Measurements from ENCODE around the gene TOMM34. TPM values are rescaled to one million over a fixed set of nuclear protein-coding genes. Genes with fewer than 3 reads are reported as not detected.

Gene TOMM34
- total and polyA plus RNA-seq, 2 experiments from 2014 or later: 27.4 to 38.7 TPM

DNA sequence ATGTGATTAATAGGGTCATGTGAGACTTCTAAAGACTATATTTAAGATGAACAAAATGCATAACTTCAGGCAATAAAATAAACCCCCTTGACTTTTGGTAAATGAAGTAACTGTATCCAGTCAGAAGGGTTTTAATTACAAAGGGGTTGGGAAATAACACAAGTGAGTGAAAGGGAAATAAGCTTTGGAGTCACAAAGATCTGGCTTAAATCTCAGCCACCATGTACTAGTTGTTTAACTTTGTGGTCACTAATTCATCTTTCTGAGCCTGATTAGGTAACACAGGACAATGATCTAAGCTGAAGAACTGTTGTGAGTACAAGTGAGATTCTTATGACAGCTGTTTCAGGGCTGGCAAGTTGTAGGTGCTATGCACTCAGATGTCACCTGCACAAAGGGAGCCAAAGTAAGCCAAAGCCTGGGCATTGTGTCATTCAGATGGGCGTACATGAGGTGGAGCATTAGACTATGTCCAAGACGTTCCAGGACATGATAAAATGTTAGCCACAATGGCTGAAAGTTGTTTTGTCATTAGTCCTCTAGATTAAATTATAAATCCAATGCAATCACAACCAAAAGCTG lies 13.8 kb downstream of the TOMM34 start:
- no peak overlapping the region for H3K27ac Mint-ChIP-seq
- peaks cover 75% of the 10 kb centered on the region for H3K36me3 Mint-ChIP-seq (ENCODE audit: low read depth)

More for the DNA sequence above, 13.8 kb downstream of the TOMM34 start:
- ATAC-seq: no peak
- Histone ChIP-seq H3K4me1 (ENCODE audit: insufficient read depth) (no peaks in the 10 kb centered on the region), H4K20me1 (replicated peaks; ENCODE audit: insufficient read depth) (peaks cover 21% of the 10 kb centered on the region), H3K36me3 (ENCODE audit: insufficient read depth) (peaks cover 37% of the 10 kb centered on the region), H3K4me2 (no peak overlapping the region), H3K27ac (ENCODE audit: low read depth) (no peak overlapping the region), H3K9me2 (ENCODE audit: insufficient read depth) (no peaks in the 10 kb centered on the region), H2AFZ (no peak overlapping the region), H3K4me3 (no peak overlapping the region), H3K79me2 (replicated peaks; ENCODE audit: insufficient read depth) (no peaks in the 10 kb centered on the region), H3K27me3 (ENCODE audit: insufficient read depth) (no peaks in the 10 kb centered on the region), H3F3A (replicated peaks; ENCODE audit: low read depth) (peaks cover 7% of the 10 kb centered on the region; the same call in 1 of the 2 replicates)
- Mint-ChIP-seq H3K4me1 (no peaks in the 10 kb centered on the region), H3K9me3 (no peaks in the 10 kb centered on the region), H3K4me3 (no peak overlapping the region), H3K27me3 (ENCODE audit: insufficient read depth, low read depth, poor library complexity) (no peaks in the 10 kb centered on the region)
- no peak for DNase-seq (ENCODE audit: low spot score)
- TF ChIP-seq ZNF462 (CRISPR knock-in tag; IDR thresholded peaks at IDR 0.05) (no peak), NANOG (IDR thresholded peaks at IDR 0.05; ENCODE audit: borderline replicate concordance) (no peak), CREB1 (CRISPR knock-in tag; IDR thresholded peaks at IDR 0.05; ENCODE audit: low read depth) (no peak), REST (IDR thresholded peaks at IDR 0.05; ENCODE audit: unreplicated experiment) (no peak), EZH2phosphoT487 (IDR thresholded peaks at IDR 0.05; ENCODE audit: unreplicated experiment) (no peak), EZH2 (IDR thresholded peaks at IDR 0.05; ENCODE audit: low read depth, unreplicated experiment) (no peak), ZNF331 (CRISPR knock-in tag; IDR thresholded peaks at IDR 0.05; ENCODE audit: low read depth) (no peak), STAT1 (IDR thresholded peaks at IDR 0.05; ENCODE audit: unreplicated experiment) (no peak), ZNF114 (CRISPR knock-in tag; IDR thresholded peaks at IDR 0.05) (no peak), POLR2AphosphoS5 (IDR thresholded peaks at IDR 0.05; ENCODE audit: low read depth) (no peak), JUNB (IDR thresholded peaks at IDR 0.05; ENCODE audit: unreplicated experiment) (no peak)
- TF ChIP-seq, protein P1, sequence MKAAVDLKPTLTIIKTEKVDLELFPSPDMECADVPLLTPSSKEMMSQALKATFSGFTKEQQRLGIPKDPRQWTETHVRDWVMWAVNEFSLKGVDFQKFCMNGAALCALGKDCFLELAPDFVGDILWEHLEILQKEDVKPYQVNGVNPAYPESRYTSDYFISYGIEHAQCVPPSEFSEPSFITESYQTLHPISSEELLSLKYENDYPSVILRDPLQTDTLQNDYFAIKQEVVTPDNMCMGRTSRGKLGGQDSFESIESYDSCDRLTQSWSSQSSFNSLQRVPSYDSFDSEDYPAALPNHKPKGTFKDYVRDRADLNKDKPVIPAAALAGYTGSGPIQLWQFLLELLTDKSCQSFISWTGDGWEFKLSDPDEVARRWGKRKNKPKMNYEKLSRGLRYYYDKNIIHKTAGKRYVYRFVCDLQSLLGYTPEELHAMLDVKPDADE (IDR thresholded peaks at IDR 0.05): no peak
- TF ChIP-seq, protein P2, sequence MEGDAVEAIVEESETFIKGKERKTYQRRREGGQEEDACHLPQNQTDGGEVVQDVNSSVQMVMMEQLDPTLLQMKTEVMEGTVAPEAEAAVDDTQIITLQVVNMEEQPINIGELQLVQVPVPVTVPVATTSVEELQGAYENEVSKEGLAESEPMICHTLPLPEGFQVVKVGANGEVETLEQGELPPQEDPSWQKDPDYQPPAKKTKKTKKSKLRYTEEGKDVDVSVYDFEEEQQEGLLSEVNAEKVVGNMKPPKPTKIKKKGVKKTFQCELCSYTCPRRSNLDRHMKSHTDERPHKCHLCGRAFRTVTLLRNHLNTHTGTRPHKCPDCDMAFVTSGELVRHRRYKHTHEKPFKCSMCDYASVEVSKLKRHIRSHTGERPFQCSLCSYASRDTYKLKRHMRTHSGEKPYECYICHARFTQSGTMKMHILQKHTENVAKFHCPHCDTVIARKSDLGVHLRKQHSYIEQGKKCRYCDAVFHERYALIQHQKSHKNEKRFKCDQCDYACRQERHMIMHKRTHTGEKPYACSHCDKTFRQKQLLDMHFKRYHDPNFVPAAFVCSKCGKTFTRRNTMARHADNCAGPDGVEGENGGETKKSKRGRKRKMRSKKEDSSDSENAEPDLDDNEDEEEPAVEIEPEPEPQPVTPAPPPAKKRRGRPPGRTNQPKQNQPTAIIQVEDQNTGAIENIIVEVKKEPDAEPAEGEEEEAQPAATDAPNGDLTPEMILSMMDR (conservative IDR thresholded peaks at IDR 0.05; ENCODE audit: low read depth in 2 of 2): no peak

Measured in GM23338 (cell line).